HG03469 (cell line): Measurements from ENCODE around the gene HEATR5A.
"Not testable (repeated sequence)": the region's sequence is repeated elsewhere in the genome, so short reads cannot be mapped to it uniquely, and the experiment has no call there.

ENCODE experiments used
- ATAC-seq: cut with Tn5 transposase; IDR thresholded peaks from one replicate; pipeline ENCODE4 v1.9.1; 2021; ENCODE audit warnings: mild to moderate bottlenecking, moderate library complexity, moderate number of reproducible peaks; ENCODE audit not compliant: unreplicated experiment

The HEATR5A gene

DNA sequence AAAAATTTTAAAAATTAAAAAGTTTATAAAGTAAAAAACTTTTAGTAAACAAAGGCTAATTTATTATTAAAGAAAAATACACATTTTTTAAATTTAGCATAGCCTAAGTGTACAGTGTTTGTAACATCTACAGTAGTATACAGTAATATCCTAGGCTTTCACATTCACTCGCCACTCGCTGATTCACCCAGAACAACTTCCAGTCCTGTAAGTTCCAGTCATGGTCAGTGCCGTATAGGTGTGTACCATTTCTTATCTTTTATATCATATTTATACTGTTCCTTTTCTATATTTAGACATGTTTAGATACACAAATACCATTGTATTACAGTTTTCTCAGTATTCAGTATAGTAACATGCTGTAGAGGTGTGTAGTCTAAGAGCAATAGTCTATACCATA lies 28.9 kb downstream of the HEATR5A start:
- ATAC-seq, result no peak

DNA sequence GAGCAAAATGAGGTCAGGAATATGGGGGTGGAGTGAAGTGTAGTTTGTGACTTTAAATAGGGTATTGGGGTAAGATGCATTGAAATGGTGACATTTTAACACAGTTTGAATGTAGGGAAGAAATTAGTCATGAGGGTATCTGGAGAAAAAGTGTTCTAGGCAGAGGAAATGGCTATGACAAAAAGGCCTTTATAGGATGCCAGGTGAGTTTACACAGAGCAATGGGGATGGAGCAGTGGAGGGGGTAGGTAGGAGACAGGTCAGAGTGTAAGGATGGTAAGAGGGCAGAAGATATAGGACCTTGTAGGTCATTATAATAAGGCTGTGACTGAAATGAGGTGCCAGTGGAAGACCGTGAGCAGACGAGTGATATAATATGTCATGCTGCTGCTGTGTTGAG lies 30.4 kb downstream of the HEATR5A start:
- no peak for ATAC-seq

DNA sequence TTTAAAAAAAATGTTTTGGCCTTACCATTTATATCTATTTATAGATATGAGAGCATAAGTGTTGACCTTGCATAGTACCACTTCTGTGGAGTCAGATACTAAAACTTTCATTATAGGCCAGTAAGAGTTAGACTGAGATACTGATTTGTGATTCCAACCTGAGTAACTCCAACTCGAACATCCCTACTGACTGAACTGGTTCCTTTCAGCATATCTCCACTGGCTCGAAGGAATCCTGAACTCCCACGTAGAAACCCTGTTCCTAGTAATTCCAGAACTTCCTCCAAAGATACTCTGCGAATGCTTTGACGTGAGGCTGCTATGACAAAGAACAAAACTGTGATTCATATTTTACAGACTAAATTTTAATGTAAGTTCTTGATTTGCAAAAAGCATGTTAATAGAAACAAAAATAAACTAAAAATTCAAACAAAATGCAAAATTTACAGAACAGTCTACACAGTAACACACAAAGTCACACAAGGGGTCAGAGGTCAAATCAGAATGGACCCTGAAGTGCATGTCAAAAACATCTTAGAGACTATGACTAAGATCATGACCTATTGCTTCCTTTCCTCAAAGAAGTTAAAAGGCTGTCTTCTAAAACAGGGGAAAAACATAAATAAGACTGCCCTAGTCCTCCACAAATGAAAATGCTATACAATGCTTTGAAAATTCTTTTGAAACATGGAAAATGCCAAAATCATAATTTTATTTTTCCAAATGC lies 31.5 kb downstream of the HEATR5A start:
- no peak for ATAC-seq

DNA sequence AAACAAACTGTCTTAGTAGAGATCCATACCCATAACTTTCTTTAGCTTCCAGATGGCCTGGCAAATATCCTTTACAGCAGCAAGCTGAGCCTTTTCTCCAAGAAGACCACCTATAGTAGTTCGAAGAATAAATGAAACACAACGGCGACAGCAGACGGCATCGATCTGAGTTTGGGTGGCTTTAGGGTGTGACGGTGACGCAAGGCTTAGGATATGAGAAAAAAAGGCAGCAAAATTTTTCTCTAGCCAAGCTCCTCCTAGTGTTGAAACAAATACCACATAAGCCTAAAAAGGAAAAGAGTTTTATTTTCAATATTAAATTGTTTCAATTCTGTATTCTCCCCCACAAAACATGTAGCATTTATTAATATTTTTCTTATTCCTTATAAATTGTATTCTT lies 33.3 kb downstream of the HEATR5A start:
- ATAC-seq, result no peak

DNA sequence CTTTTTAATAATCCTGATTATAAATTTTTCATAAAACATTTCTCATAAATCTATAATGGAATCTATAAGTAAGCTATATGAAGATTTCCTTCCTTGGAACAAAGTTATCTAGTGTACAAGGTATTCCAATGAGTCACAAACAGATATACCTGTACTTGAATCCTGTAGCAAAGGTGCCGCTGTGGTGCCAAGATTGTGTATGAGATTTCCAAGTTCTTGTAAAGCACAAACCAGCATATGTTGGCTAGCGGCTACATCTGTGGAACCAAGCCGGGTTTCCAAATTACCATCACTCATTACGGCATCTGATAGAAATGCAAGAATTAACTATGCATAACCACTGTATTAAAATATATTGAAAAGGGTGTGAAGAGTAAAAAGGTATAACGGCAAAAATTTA lies 34.1 kb downstream of the HEATR5A start:
- ATAC-seq, result no peak

DNA sequence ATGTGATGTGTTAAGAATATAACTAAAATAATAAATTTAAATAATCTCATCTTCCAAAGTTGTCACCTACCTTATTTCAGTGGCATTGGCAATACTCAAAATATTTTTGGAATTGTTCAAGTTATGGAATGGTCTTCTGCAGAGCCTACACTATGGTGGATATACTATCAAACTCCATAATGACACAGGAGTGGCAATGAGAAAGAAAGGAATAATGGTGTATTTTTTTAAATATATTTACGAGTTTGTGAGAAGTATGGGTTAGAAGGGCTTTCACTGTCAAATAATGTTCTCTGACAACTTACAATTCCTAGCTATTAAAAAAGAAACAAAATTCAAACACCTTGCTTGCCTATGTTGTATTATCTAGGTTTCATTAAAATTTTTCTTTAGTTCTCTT lies 38.1 kb downstream of the HEATR5A start:
- ATAC-seq, result no peak

DNA sequence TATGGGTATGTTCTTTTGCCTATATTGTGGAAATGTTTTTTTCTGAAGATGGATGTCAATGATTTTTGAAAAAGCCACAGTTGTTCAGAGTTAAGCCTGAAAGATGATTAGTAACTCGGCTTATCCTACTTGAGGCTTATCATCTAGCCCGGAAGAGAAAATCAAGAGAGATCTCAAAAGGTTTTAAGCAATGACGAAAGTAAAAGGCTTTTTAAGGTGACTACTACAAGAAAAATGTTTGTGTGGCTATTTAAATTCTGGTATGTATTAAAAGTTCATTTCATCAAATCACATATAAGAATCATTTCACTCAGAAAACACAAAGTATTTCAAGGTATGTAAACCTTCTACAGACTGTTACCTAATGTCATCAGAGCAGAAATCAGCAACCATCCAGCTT lies 40.2 kb downstream of the HEATR5A start:
- no peak for ATAC-seq

DNA sequence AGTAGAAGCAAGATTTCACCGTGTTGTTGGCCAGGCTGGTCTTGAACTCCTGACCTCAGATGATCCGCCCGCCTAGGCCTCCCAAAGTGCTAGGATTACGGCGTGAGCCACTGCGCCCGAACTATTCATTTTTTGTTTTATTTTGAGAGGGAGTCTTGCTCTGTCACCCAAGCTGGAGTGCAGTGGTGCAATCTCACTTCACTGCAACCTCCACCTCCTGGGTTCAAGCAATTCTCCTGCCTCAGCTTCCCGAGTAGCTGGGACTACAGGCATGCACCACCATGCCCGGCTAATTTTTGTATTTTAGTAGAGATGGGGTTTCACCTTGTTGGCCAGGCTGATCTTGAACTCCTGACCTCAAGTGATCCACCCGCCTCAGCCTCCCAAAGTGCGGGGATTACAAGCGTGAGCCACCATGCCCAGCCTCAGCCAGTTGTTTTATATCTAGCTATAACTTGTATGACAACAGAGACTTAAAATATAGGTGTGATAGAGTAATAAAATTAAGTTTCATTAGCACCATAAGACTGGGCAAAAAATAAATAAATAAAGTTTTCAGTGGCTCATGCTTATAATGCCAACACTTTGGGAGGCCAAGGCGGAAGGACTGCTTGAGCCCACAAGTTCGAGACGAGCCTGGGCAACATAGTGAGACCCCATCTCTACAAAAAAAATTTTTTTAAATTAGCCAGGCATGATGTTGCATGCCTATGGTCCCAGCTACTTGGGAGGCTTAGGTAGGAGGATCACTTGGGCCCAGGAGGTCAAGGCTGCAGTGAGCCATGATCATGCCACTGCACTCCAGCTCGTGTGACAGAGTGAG lies 41.0 kb downstream of the HEATR5A start:
- not testable (repeated sequence) for ATAC-seq

DNA sequence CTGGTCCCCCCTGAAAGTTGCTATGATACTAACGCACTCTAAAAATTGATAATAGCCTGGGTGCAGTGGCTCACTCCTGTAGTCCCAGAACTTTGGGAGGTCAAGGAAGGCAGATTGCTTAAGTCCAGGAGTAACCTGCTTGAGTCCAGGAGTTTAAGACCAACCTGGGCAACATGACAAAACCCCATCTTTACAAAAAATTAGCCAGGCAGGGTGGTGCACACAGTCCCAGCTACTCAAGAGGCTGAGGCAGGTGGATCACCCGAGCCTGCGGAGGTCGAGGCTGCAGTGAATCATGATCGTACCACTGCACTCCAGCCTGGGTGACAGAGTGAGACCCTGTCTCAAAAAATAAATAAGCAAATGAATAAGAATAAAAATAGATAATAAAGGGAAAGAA lies 42.9 kb downstream of the HEATR5A start:
- no peak for ATAC-seq

DNA sequence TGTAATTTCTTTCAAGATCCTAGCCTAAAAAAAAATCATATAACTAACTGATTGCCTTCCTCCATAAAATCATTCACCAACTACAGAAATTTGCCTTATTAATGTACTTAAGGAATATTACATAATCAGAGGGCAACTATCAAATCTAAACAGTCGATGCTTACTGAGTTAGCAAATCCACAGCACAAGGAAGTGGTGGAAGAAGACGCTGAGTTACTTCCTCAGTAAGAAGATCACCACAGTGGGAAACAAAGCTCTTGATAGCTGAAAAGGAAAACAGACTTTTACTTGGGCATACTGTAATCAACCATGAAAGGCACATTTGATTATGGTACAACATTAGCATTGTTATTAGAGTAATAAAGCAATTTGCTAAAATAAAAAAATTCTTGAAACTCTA lies 48.7 kb downstream of the HEATR5A start:
- ATAC-seq, result no peak

DNA sequence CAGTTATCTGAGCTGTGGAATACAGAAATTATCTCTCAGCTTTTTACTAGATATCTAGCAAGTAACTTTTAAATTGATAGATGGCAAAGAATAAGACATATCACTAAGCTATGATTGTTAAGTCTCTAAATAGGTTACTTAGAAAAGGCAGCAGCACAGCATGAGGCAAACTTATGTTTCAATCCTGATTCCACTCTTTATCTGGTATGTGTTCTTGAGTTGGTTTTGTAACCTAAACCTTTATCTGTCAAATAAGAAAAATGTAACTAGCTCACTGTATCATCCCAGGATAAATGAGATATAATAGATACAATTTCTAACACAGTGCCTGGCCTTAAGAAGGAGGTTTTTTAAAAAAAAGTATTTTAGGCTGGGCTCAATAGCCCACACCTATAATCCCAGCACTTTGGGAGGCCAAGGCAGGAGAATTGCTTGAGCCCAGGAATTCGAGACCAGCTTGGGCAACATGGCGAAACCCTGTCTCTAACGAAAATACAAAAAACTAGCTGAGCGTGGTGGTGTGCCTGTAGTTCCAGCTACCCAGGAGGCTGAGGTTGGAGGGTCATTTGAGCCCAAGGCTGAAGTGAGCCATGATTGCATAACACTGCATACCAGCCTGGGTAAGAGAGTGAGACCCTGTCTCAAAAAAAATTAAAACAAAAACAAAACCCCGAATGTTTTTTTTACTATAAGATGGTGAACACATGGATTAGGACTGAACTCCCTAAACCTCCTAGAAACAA lies 56.8 kb downstream of the HEATR5A start:
- ATAC-seq, result no peak

DNA sequence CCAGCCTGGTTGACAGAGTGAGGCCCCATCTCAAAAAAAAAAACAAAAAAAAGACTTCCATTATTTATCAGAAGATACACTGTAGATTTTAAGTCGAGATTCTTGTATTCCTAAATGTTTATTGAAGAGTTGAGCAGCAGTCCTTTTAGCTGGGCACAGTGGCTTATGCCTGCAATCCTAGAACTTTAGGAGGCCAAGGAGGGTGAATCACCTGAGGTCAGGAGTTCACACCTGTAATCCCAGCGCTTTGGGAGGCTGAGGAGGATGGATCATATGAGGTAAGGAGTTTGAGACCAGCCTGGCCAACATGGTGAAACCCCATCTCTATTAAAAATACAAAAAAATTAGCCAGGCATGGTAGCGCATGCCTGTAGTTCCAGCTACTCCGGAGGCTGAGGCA lies 57.6 kb downstream of the HEATR5A start:
- no peak for ATAC-seq

DNA sequence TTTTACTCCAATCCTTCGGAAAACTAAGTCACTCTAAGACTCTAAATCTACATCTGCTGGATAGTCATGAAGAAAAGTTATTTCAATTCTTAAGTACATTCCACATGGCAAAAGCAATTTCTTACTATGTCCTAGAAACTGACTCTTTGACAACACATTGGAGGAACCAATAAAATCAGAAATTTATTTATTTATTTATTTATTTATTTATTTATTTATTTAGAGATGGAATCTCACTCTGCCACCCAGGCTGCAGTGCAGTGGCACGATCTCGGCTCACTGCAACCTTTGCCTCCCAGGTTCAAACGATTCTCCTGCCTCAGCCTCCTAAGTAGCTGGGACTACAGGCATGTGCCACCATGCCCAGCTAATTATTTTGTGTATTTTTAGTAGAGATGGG lies 58.6 kb downstream of the HEATR5A start:
- ATAC-seq, result not testable (repeated sequence)

DNA sequence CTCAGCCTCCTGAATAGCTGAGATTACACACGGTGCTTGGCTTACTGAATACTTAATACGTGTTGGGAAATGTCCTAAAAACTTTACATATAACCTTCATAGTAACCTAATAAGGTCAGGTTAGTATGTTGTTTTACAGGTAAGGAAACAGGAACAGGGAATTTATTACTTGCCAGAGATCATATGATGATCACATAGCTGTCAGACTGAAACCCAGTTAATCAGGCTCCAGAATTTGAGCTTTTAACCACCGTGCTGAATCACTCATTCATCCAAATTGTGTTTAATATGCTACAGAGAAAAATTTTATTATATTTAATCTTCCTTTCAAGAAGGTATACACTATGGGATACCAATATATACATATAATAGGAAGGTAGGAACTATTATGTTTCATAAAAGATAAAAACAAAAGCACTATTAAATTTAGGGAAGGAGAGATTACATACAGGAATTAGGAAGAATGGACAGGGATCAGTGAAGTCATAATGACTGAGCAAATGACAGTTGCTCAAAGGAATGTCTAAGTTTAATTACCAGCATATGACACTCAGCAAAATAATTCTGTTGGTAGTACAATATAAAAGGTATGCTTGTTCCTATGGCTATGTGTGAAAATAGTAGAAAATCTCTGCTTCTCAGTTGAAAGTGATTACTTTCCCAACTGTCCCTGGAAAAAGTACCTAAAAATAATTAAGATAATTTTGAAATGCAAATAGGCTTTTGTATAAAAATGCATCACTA lies 59.3 kb downstream of the HEATR5A start:
- no peak for ATAC-seq

DNA sequence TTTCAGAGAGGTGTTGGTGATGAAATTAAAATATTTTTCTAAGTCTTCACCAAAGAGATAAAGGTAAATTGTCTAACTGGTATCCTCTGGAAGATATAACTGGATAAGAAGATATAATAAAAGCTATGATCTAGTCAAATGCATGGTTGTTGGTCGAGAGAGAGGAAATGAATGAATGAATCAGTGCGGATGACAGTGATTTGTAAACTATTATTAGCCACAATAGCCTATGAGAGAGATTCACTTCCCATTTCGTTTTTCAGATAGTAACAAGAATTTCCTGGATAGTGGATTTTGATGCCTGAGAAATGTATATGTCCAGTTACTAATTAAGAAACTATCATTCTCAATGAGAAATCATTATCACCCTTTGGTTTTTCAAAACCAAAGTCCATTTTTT lies 63.1 kb downstream of the HEATR5A start:
- ATAC-seq, result no peak

DNA sequence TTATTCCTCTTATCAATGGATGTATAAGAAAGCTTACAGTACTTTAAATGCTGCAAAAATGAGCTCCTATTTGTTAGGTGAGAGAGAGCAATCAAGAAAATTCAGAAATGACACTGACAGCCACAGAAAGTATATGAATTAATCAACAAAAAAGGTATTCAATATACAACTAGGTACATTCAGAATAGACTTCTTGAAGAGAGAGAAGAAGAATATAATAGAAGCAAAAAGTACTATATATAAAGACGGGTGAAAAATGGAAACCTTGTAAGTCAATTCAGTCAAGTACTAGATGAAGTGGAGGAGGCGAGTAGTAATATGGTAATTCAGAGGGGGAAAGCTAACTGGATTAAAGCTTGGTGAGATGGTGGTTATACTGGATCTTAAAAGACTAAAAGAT lies 74.3 kb downstream of the HEATR5A start:
- ATAC-seq, result no peak

DNA sequence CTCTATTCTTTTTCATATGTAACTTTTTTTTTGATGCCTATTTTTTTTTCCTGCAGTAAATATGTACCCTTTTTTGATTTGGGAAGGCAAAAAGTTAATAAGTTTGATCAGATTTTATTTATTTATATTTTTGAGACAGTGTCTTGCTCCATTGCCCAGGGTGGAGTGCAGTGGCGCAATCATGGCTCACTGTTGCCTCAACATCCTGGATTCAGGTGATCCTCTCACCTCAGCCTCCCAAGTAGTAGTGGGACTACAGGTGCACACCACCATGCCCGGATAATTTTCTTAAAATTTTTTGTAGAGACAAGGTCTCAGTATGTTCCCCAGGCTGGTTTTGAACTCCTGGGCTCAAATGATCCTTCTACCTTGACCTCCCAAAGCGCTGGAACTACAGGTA lies 79.1 kb downstream of the HEATR5A start:
- ATAC-seq, result no peak

DNA sequence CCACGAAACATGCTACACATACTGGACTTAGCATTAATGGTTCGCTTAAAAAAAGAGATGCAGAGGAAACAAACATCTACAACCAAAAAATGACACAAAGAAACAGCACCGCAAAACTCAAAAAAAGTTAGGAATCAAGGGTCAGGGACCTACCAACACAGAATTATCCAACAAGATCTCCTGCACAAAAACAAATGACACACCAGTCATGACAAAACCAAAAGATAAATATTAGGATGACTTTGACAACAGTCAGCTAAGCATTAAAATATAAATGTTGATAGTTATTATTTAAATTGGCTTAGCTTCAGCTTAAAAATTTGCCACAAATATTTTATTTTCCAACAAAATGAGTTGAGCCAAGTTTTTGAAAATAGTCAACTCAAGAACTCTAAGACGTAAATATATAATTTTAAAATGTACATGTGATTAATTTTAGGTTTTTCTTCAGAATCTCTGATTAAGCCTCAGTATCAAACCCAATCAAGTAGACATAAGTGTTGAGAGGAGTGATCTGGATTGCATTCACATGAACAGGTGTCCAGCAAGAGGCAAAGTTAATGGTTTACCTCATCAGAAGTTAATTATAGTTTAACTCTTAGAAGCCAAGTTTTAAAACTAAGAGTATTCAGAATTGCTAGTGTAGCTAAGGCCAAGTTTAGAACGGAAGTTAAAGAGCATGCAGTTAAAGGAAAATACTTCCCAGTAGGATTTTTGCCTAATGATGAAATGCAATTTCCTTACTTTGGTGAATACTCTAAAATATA lies 79.9 kb downstream of the HEATR5A start:
- ATAC-seq, result no peak

DNA sequence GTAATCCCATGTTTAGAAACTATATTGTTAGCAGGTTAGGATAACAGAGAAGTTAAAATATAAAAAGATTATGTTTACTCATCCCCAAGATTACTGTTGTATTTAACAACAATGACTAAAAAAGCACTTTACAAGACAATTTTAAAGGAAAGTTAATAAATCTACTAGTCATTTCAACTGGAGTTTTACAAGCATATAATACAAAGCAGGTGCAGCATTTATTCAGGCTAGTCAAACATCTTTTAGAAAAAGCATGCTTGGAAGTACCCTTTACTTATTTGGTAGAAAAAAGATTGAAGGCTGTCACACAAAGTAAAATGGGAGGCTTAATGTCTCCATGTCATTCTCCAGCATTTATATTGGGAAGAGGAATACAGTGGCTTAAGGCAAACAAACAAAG lies 80.6 kb downstream of the HEATR5A start:
- no peak for ATAC-seq

DNA sequence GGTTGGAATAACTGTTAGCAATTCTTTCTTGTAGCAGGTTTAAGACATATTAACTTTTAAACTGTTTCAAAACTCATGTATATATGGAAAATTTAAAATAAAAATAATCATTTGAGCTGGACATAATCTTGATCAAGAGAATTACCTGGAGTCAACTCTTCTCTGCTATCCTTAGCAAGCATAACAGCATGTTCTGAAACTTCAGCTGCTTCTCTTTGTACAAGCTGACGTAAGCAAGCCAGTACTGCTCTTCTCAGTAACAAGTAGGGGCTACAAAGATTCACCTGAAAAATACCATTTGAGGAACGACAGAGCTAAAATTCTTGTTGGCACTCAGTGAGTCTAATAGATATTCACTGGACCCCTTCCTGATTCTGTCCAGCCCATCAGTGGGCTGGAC lies 83.0 kb downstream of the HEATR5A start:
- no peak for ATAC-seq
